PC-3 (cell line): Measurements from ENCODE around the gene WDR59. TPM values are rescaled to one million over a fixed set of nuclear protein-coding genes. Genes with fewer than 3 reads are reported as not detected.

Experiments used
- ATAC-seq: fragments of 200-7000 bp; cut with Tn5 transposase; 2 replicates; pipeline ENCODE4 v1.9.1; 2020; ENCODE audit warnings: mild to moderate bottlenecking, moderate library complexity
- BruUV-seq: library from RNA; stranded (reverse); fragments of 400-500 nt; replicated peaks from 2 replicates; lab custom pipeline; 2021; lab: Mats Ljungman, UMichigan
- CTCF ChIA-PET: fragments of 300-600 bp; sonication (Branson Sonifier 250); formaldehyde crosslinking; loops from one replicate; lab custom pipeline; 2022; ENCODE audit warnings: antibody characterized with exemption; lab: Charles Lee
- POLR2A ChIA-PET: fragments of 300-600 bp; sonication (Branson Sonifier 250); formaldehyde crosslinking; loops from one replicate; lab custom pipeline; 2022; ENCODE audit warnings: antibody characterized with exemption; ENCODE audit not compliant: unreplicated experiment; lab: Charles Lee
- DNase-seq: peaks from one replicate; pipeline ENCODE4 v3.0.0-alpha.2; 2015
- H2AFZ ChIP-seq: fragments of 300-600 bp; sonication (generic); 2 replicates; pipeline ENCODE4 v1.6.0; 2016; ENCODE audit warnings: antibody characterized with exemption, low read length
- H3F3A ChIP-seq: fragments of 300-600 bp; sonication (generic); one replicate; pipeline ENCODE4 v1.6.0; 2017; ENCODE audit warnings: antibody characterized with exemption, low read length, control low read depth, mild to moderate bottlenecking; ENCODE audit not compliant: unreplicated experiment
- H3K27ac ChIP-seq: fragments of 300-600 bp; sonication (generic); 2 replicates; pipeline ENCODE4 v1.5.1; 2016; ENCODE audit warnings: mild to moderate bottlenecking, low read length
- H3K27me3 ChIP-seq: fragments of 300-600 bp; sonication (generic); 2 replicates; pipeline ENCODE4 v1.6.1; 2016; ENCODE audit warnings: low read length, mixed read lengths
- H3K36me3 ChIP-seq: fragments of 300-600 bp; sonication (generic); 2 replicates; pipeline ENCODE4 v1.6.1; 2016; ENCODE audit warnings: low read depth, mixed run types, low read length, mixed read lengths
- H3K4me1 ChIP-seq: fragments of 300-600 bp; sonication (generic); 2 replicates; pipeline ENCODE4 v1.5.1; 2016; ENCODE audit warnings: low read length; ENCODE audit not compliant: insufficient read depth
- H3K4me2 ChIP-seq: fragments of 300-600 bp; sonication (generic); 2 replicates; pipeline ENCODE4 v1.6.0; 2016; ENCODE audit warnings: low read length
- H3K4me3 ChIP-seq: fragments of 300-600 bp; sonication (generic); 2 replicates; pipeline ENCODE4 v1.5.1; 2016; ENCODE audit warnings: mild to moderate bottlenecking, low read length, mixed read lengths
- H3K79me2 ChIP-seq: fragments of 300-600 bp; sonication (generic); 2 replicates; pipeline ENCODE4 v1.6.1; 2017; ENCODE audit warnings: low read length, mixed read lengths
- H3K9ac ChIP-seq: fragments of 300-600 bp; sonication (generic); 2 replicates; pipeline ENCODE4 v1.6.0; 2016; ENCODE audit warnings: mild to moderate bottlenecking, low read length
- H3K9me2 ChIP-seq: fragments of 300-600 bp; sonication (generic); replicated peaks from 2 replicates; pipeline ENCODE4 v1.6.1; 2016; ENCODE audit warnings: mixed run types, low read length, mixed read lengths
- H3K9me3 ChIP-seq: fragments of 300-600 bp; sonication (generic); 2 replicates; pipeline ENCODE4 v1.6.1; 2016; ENCODE audit warnings: low read length, mixed read lengths
- H4K20me1 ChIP-seq: fragments of 300-600 bp; sonication (generic); 2 replicates; pipeline ENCODE4 v1.6.1; 2016; ENCODE audit warnings: low read length, mixed read lengths
- EZH2 ChIP-seq: fragments of 300-600 bp; sonication (generic); IDR thresholded peaks from one replicate; pipeline ENCODE4 v1.6.1; 2017; ENCODE audit warnings: antibody characterized with exemption, mild to moderate bottlenecking, low read length; ENCODE audit not compliant: unreplicated experiment
- EZH2phosphoT487 ChIP-seq: fragments of 300-600 bp; sonication (generic); IDR thresholded peaks from 2 replicates; pipeline ENCODE4 v1.6.1; 2018; ENCODE audit warnings: mild to moderate bottlenecking, antibody characterized with exemption, low read length, borderline replicate concordance
- intact Hi-C: fragments of 100-400 bp; cut with micrococcal nuclease; formaldehyde crosslinking; loops from 2 replicates; pipeline ENCODE4 v1.9.0; 2023
- total RNA-seq: library from RNA; depleted of rRNA; stranded (reverse); fragments of >200 nt; gene quantifications from 2 replicates; pipeline ENCODE4 v1.2.3, GENCODE V29; 2014
- TF ChIP-seq, protein P1 (sequence below): fragments of 300-600 bp; sonication (generic); conservative IDR thresholded peaks from 2 replicates; pipeline ENCODE4 v1.5.1; 2017; ENCODE audit warnings: antibody characterized with exemption, low read depth, mild to moderate bottlenecking, low read length

The WDR59 gene
- total RNA-seq, 1 experiment from 2014 or later = 11.8 TPM

DNA sequence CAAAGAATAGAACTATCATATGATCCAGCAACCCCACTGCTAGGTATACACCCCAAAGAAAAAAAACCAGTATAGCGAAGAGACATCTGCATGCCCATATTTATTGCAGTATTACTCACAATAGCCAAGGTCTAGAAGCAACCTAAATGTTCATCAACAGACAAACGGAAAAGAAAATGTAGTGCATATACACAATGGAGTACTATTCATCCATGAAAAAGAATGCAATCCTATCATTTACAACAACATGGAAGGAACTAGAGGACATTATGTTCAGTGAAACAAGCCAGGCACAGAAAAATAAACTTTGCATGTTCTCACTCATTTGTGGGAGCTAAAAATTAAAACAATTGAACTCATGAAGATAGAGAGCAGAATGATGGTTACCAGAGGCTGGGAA is 55.3 kb downstream of the WDR59 start:
- H3K27me3 ChIP-seq = no peaks in the 10 kb centered on the region
- H4K20me1 ChIP-seq = no peaks in the 10 kb centered on the region
- H3K9ac ChIP-seq = no peak overlapping the region
- intact Hi-C loops = no loop called here
- no TSS peak for BruUV-seq
- H2AFZ ChIP-seq = no peak overlapping the region
- H3F3A ChIP-seq = no peaks in the 10 kb centered on the region
- H3K4me2 ChIP-seq = no peak overlapping the region
- POLR2A ChIA-PET = no interaction called here
- H3K27ac ChIP-seq = no peak overlapping the region
- H3K4me3 ChIP-seq = no peak overlapping the region
- no peak for DNase-seq
- TF ChIP-seq EZH2phosphoT487 (no peak), EZH2 (no peak)
- TF ChIP-seq, protein P1, sequence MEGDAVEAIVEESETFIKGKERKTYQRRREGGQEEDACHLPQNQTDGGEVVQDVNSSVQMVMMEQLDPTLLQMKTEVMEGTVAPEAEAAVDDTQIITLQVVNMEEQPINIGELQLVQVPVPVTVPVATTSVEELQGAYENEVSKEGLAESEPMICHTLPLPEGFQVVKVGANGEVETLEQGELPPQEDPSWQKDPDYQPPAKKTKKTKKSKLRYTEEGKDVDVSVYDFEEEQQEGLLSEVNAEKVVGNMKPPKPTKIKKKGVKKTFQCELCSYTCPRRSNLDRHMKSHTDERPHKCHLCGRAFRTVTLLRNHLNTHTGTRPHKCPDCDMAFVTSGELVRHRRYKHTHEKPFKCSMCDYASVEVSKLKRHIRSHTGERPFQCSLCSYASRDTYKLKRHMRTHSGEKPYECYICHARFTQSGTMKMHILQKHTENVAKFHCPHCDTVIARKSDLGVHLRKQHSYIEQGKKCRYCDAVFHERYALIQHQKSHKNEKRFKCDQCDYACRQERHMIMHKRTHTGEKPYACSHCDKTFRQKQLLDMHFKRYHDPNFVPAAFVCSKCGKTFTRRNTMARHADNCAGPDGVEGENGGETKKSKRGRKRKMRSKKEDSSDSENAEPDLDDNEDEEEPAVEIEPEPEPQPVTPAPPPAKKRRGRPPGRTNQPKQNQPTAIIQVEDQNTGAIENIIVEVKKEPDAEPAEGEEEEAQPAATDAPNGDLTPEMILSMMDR = no peak
- H3K36me3 ChIP-seq = peaks cover 3% of the 10 kb centered on the region; the same call in 1 of the 2 replicates
- CTCF ChIA-PET = no interaction called here
- no peak for ATAC-seq
- H3K79me2 ChIP-seq = no peaks in the 10 kb centered on the region
- no peaks in the 10 kb centered on the region for H3K4me1 ChIP-seq
- no peaks in the 10 kb centered on the region for H3K9me2 ChIP-seq
- no peaks in the 10 kb centered on the region for H3K9me3 ChIP-seq

DNA sequence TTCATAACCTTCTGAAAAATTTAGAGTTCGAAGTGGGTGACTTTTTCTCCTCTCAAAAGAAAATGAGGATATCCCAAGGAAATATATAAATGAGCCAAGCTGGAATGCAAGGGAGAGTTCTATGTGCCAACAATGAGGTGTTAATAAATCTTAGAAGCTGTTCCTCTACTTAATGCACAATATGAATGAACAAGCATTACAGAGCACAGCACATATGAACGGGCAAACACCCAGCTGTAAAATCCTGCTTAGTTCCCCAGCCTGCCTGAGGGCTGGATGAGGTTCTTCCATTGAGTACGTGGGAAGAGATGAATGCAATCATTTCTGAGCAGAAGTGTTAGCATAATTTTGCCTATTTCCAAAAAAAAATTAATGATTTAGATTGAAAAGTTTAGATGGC is 58.1 kb downstream of the WDR59 start:
- Histone ChIP-seq H3F3A (no peaks in the 10 kb centered on the region), H3K27ac (no peak overlapping the region), H3K79me2 (no peaks in the 10 kb centered on the region), H3K9me3 (no peaks in the 10 kb centered on the region), H3K27me3 (no peaks in the 10 kb centered on the region), H3K36me3 (peaks cover 3% of the 10 kb centered on the region; the same call in 1 of the 2 replicates), H3K9ac (no peak overlapping the region), H4K20me1 (no peaks in the 10 kb centered on the region), H3K4me2 (no peak overlapping the region), H3K9me2 (no peaks in the 10 kb centered on the region), H2AFZ (no peak overlapping the region), H3K4me1 (no peaks in the 10 kb centered on the region), H3K4me3 (no peak overlapping the region)
- ChIA-PET CTCF (no interaction called here), POLR2A (no interaction called here)
- TF ChIP-seq, protein P1 = no peak
- no peak for TF ChIP-seq EZH2
- no peak for TF ChIP-seq EZH2phosphoT487
- DNase-seq (no peak), ATAC-seq (no peak)
- BruUV-seq = no TSS peak
- intact Hi-C loops = no loop called here

DNA sequence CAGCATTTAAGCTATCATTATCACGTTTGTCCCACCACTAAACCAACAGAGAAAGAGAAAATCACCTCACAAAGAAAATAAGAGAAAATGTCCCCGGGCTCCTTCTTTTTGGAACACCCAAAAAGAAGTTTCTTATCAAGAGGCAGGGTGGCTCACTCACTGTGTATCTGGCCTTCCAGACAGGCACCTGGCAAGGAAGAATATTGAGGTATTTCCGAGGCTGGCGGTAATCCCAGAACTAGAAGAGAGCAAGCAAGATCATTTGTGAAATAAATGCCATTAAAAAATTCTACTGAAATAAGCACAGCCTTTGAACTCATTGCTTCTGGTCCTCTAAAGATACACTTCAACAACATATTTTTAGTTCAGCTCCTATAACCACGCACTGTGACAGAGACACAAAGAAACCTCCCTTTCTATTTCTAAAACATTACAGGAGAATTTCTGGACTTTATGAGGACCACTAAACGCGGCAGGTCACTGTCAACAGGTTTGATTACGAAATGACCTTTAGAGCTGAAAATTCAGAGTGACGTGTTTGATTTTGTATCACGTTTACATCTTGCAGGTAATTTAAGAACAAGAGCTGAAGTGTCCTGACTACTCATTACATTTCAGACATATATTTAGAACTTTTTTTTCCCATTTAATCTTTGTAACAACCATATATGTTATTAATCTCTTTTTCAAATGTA is 61.0 kb downstream of the WDR59 start:
- H4K20me1 ChIP-seq = no peaks in the 10 kb centered on the region
- no peak for ATAC-seq
- no peak for DNase-seq
- no peak overlapping the region for H3K9ac ChIP-seq
- H3F3A ChIP-seq = no peaks in the 10 kb centered on the region
- no TSS peak for BruUV-seq
- peaks cover 8% of the 10 kb centered on the region for H3K36me3 ChIP-seq
- no peak overlapping the region for H2AFZ ChIP-seq
- H3K4me3 ChIP-seq = no peak overlapping the region
- no peaks in the 10 kb centered on the region for H3K9me3 ChIP-seq
- no peaks in the 10 kb centered on the region for H3K9me2 ChIP-seq
- TF ChIP-seq, protein P1 = no peak
- TF ChIP-seq EZH2 = no peak
- no peak for TF ChIP-seq EZH2phosphoT487
- no peak overlapping the region for H3K4me2 ChIP-seq
- H3K4me1 ChIP-seq = 0 out of 2 replicates have a peak, but pooled peaks cover 4% of the 10 kb centered on the region
- H3K27ac ChIP-seq = no peak overlapping the region
- no peaks in the 10 kb centered on the region for H3K27me3 ChIP-seq
- intact Hi-C loops = no loop called here
- no peaks in the 10 kb centered on the region for H3K79me2 ChIP-seq
- ChIA-PET POLR2A (no interaction called here), CTCF (no interaction called here)
